Measurements from ENCODE around the gene ATXN7. TPM values are rescaled to one million over a fixed set of nuclear protein-coding genes. Genes with fewer than 3 reads are reported as not detected.
A peak's percentile ranks its signal among the peaks of the same experiment; 100 is the strongest.

Gene ATXN7
- total RNA-seq, 1 experiment from 2014 or later: 3.6 TPM

DNA sequence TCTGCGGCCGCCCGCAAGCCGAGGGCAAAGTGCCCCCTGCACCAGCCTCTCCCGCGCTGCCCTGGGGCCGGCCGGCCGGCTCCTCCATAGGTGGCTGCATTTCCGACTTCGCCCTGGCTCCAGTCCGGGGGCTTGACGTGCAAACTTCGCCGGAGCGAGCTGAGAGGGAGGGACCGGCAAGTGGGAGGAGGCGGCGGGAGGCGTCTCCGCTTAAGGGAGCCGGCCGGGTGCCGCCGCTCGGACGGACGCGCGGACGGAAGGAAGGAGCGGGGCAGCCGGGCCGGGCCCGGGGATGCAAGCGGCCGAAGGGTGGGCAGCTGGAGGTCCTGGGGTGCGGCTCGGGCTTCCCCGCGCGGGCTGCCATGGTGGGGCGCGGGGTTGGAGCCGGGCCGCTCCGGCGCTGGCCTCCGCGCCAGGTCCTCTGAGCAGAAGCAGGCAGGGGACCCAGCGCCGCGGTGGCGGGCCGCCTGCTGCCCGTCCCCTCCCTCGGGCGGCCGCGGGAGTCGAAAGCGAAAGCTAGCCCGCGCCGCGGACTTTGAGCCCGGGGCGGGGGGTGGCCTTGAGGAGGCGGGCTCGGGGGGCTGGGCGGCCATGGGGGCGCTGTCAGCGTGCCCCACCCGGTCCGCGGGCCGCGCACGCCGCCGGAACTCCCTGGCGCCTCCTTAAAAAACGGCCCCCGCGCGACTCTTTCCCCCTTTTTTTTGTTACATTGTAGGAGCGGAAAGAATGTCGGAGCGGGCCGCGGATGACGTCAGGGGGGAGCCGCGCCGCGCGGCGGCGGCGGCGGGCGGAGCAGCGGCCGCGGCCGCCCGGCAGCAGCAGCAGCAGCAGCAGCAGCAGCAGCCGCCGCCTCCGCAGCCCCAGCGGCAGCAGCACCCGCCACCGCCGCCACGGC is 48.5 kb downstream of the ATXN7 start, which contains the start of gene SCAANT1:
Gene SCAANT1 (minus strand): TSS at position 511 of the 895 bp plus-strand sequence.
- DNase-seq: peak; percentile 68
- Histone ChIP-seq H3K27me3 (ENCODE audit: low read length) (no peaks in the 10 kb centered on the region), H3K36me3 (ENCODE audit: low read depth, low read length) (peaks cover 8% of the 10 kb centered on the region), H3F3A (ENCODE audit: low read length, unreplicated experiment) (no peaks in the 10 kb centered on the region), H3K27ac (ENCODE audit: low read length) (peak within 1 kb of the TSS; percentile 78), H3K4me2 (ENCODE audit: low read length) (peak within 1 kb of the TSS; percentile 88), H2AFZ (ENCODE audit: low read length) (peak within 1 kb of the TSS; percentile 38; the same call in 1 of the 2 replicates), H3K4me3 (ENCODE audit: low read length) (peak within 1 kb of the TSS; percentile 76), H3K79me2 (ENCODE audit: low read length) (peaks cover 46% of the 10 kb centered on the region), H3K9me2 (replicated peaks; ENCODE audit: low read length) (no peaks in the 10 kb centered on the region), H4K20me1 (ENCODE audit: low read length) (peaks cover 4% of the 10 kb centered on the region; the same call in 1 of the 2 replicates), H3K9me3 (ENCODE audit: low read length) (no peaks in the 10 kb centered on the region), H3K4me1 (ENCODE audit: insufficient read depth, low read length) (peaks cover 22% of the 10 kb centered on the region), H3K9ac (ENCODE audit: low read length) (peak within 1 kb of the TSS; percentile 85)
- ATAC-seq: peak; percentile 75
- CTCF ChIA-PET: no interaction called here
- no TSS peak for BruUV-seq (replicated peaks)
- intact Hi-C loops (cut with micrococcal nuclease): loop anchor here (5.0 to 10.0 kb wide), 3 partner anchors 50 to 90 kb away; partner anchors contain the start of genes ATXN7 and THOC7
- POLR2A ChIA-PET (ENCODE audit: unreplicated experiment): interaction anchor here (0.6 to 0.7 kb wide), 3 partner anchors 40 to 918 kb away, joined by 3 read pairs; no protein-coding TSS in a partner anchor
- no peak for TF ChIP-seq EZH2 (IDR thresholded peaks at IDR 0.05; ENCODE audit: low read length, unreplicated experiment)
- TF ChIP-seq, protein P1, sequence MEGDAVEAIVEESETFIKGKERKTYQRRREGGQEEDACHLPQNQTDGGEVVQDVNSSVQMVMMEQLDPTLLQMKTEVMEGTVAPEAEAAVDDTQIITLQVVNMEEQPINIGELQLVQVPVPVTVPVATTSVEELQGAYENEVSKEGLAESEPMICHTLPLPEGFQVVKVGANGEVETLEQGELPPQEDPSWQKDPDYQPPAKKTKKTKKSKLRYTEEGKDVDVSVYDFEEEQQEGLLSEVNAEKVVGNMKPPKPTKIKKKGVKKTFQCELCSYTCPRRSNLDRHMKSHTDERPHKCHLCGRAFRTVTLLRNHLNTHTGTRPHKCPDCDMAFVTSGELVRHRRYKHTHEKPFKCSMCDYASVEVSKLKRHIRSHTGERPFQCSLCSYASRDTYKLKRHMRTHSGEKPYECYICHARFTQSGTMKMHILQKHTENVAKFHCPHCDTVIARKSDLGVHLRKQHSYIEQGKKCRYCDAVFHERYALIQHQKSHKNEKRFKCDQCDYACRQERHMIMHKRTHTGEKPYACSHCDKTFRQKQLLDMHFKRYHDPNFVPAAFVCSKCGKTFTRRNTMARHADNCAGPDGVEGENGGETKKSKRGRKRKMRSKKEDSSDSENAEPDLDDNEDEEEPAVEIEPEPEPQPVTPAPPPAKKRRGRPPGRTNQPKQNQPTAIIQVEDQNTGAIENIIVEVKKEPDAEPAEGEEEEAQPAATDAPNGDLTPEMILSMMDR (conservative IDR thresholded peaks at IDR 0.05; ENCODE audit: low read depth, low read length): no peak

DNA sequence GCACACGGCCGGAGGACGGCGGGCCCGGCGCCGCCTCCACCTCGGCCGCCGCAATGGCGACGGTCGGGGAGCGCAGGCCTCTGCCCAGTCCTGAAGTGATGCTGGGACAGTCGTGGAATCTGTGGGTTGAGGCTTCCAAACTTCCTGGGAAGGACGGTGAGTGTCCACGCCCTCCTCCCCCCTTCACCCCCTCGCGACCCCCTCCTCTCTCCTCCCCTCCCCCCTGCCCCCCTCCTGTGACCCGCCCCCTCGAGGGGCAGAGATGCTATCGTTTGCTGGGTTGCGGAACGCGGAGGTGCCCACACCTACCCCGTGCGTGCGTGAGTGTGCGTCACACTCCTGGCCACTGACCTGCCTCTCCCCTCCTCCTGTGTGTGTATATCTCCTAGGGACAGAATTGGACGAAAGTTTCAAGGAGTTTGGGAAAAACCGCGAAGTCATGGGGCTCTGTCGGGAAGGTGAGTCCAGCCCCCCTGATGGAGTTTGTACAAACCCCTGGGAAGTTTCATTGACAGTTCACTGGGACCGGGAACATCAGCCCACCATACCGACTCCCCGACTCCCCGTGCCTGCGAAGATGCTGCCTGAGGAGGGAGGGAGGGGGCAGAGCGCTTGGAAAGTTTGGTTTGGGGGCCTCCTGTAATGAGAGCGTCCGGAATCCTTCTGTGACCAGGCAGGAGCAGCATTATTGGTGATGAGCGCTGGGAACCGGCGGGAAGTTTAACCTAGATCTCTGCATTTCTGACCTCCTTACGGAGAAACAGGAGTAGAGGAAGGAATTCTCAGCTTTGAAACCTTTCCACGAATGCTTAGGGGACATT is 49.3 kb downstream of the ATXN7 start:
- peak; percentile 57 for ATAC-seq
- POLR2A ChIA-PET (ENCODE audit: unreplicated experiment): interaction anchor here (0.6 kb wide), 1 partner anchor 89 kb away, joined by 3 read pairs; no protein-coding TSS in a partner anchor

More for the DNA sequence above, 49.3 kb downstream of the ATXN7 start:
- no peaks in the 10 kb centered on the region for H3K9me2 ChIP-seq (replicated peaks; ENCODE audit: low read length)
- TF ChIP-seq, protein P1 (conservative IDR thresholded peaks at IDR 0.05; ENCODE audit: low read depth, low read length): no peak
- no peak for TF ChIP-seq EZH2 (IDR thresholded peaks at IDR 0.05; ENCODE audit: low read length, unreplicated experiment)
- TF ChIP-seq EZH2phosphoT487 (IDR thresholded peaks at IDR 0.05; ENCODE audit: borderline replicate concordance, low read length): no peak
- peak overlapping the region; percentile 77 for H3K27ac ChIP-seq (ENCODE audit: low read length)
- peaks cover 25% of the 10 kb centered on the region for H3K4me1 ChIP-seq (ENCODE audit: insufficient read depth, low read length)
- peaks cover 11% of the 10 kb centered on the region for H3K36me3 ChIP-seq (ENCODE audit: low read depth, low read length)
- H3K4me3 ChIP-seq (ENCODE audit: low read length): peak overlapping the region; percentile 76
- peak overlapping the region; percentile 86 for H3K4me2 ChIP-seq (ENCODE audit: low read length)
- H3F3A ChIP-seq (ENCODE audit: low read length, unreplicated experiment): peaks cover 5% of the 10 kb centered on the region
- H3K9ac ChIP-seq (ENCODE audit: low read length): peak overlapping the region; percentile 85
- peaks cover 4% of the 10 kb centered on the region; the same call in 1 of the 2 replicates for H4K20me1 ChIP-seq (ENCODE audit: low read length)
- intact Hi-C loops (cut with micrococcal nuclease): loop anchor here (5.0 to 10.0 kb wide), 3 partner anchors 51 to 91 kb away; partner anchors contain the start of genes ATXN7 and THOC7
- BruUV-seq (replicated peaks): TSS peak; percentile 51
- CTCF ChIA-PET: no interaction called here
- H3K9me3 ChIP-seq (ENCODE audit: low read length): no peaks in the 10 kb centered on the region
- H3K79me2 ChIP-seq (ENCODE audit: low read length): peaks cover 46% of the 10 kb centered on the region
- no peaks in the 10 kb centered on the region for H3K27me3 ChIP-seq (ENCODE audit: low read length)
- no peak overlapping the region for H2AFZ ChIP-seq (ENCODE audit: low read length)
- peak; percentile 47 for DNase-seq
